PC-9 (cell line): ENCODE measurements around the gene AFAP1L2. TPM values are rescaled to one million over a fixed set of nuclear protein-coding genes. Genes with fewer than 3 reads are reported as not detected.

Experiments
- BruUV-seq: library from RNA; stranded (reverse); fragments of 400-500 nt; replicated peaks from 2 replicates; lab custom pipeline; 2021; lab: Mats Ljungman, UMichigan
- CTCF ChIA-PET: fragments of 300-600 bp; sonication (Branson Sonifier 250); formaldehyde crosslinking; loops from one replicate; lab custom pipeline; 2022; ENCODE audit warnings: antibody characterized with exemption; lab: Charles Lee
- POLR2A ChIA-PET: fragments of 300-600 bp; sonication (Branson Sonifier 250); formaldehyde crosslinking; loops from one replicate; lab custom pipeline; 2022; ENCODE audit warnings: antibody characterized with exemption; ENCODE audit not compliant: unreplicated experiment; lab: Charles Lee
- DNase-seq, 2 experiments: peaks; one replicate each; pipeline versions ENCODE4 v3.0.0 to v3.0.0-alpha.2; 2015 to 2022; ENCODE audit warnings: mixed read lengths in 1 of 2
- H2AFZ ChIP-seq: fragments of 200-600 bp; sonication (generic); 2 replicates; pipeline ENCODE4 v1.8.1; 2017; ENCODE audit warnings: antibody characterized with exemption
- H3F3A ChIP-seq: fragments of 200-600 bp; sonication (generic); 2 replicates; pipeline ENCODE4 v1.8.1; 2017; ENCODE audit warnings: antibody characterized with exemption, mild to moderate bottlenecking, low read depth; ENCODE audit not compliant: insufficient read depth
- H3K27ac ChIP-seq: fragments of 200-600 bp; sonication (generic); 2 replicates; pipeline ENCODE4 v1.6.1; 2016; ENCODE audit warnings: mixed run types
- H3K27me3 ChIP-seq: fragments of 200-600 bp; sonication (generic); 2 replicates; pipeline ENCODE4 v1.6.1; 2016; ENCODE audit warnings: low read depth, mixed run types; ENCODE audit not compliant: insufficient read depth
- H3K36me3 ChIP-seq: fragments of 200-600 bp; sonication (generic); 2 replicates; pipeline ENCODE4 v1.6.1; 2016; ENCODE audit warnings: low read depth, mixed run types
- H3K4me1 ChIP-seq: fragments of 200-600 bp; sonication (generic); replicated peaks from 2 replicates; pipeline ENCODE4 v1.6.1; 2016; ENCODE audit warnings: mixed run types; ENCODE audit not compliant: insufficient read depth
- H3K4me2 ChIP-seq: fragments of 200-600 bp; sonication (generic); 2 replicates; pipeline ENCODE4 v1.6.1; 2017; ENCODE audit warnings: mixed run types
- H3K4me3 ChIP-seq: fragments of 200-600 bp; sonication (generic); 2 replicates; pipeline ENCODE4 v1.6.1; 2016; ENCODE audit warnings: mixed run types
- H3K79me2 ChIP-seq: fragments of 200-600 bp; sonication (generic); 2 replicates; pipeline ENCODE4 v1.6.1; 2017; ENCODE audit warnings: low read depth, mixed run types
- H3K9me2 ChIP-seq: fragments of 200-600 bp; sonication (generic); 2 replicates; pipeline ENCODE4 v1.8.1; 2017; ENCODE audit warnings: mild to moderate bottlenecking; ENCODE audit not compliant: insufficient read depth
- H3K9me3 ChIP-seq: fragments of 200-600 bp; sonication (generic); 2 replicates; pipeline ENCODE4 v1.8.1; 2016; ENCODE audit warnings: low read depth; ENCODE audit not compliant: insufficient read depth
- H4K20me1 ChIP-seq: fragments of 200-600 bp; sonication (generic); 2 replicates; pipeline ENCODE4 v1.8.1; 2017; ENCODE audit not compliant: insufficient read depth
- EZH2 ChIP-seq: fragments of 200-600 bp; sonication (generic); IDR thresholded peaks from 2 replicates; pipeline ENCODE4 v1.8.0; 2017; ENCODE audit warnings: antibody characterized with exemption, low read depth
- intact Hi-C: fragments of 100-400 bp; cut with micrococcal nuclease; formaldehyde crosslinking; loops from one replicate; pipeline ENCODE4 v1.10.0; 2022; ENCODE audit not compliant: unreplicated experiment
- total RNA-seq: library from RNA; stranded (reverse); gene quantifications from 2 replicates; pipeline ENCODE4 v1.2.3, GENCODE V29; 2021
- TF ChIP-seq, protein P1 (sequence below): fragments of 200-600 bp; sonication (generic); conservative IDR thresholded peaks from 2 replicates; pipeline ENCODE4 v1.6.1; 2017; ENCODE audit warnings: mixed run types, antibody characterized with exemption, mild to moderate bottlenecking, moderate library complexity

AFAP1L2 gene
- total RNA-seq, 1 experiment from 2014 or later: 35.4 TPM

GRCh38 chr10:114279289-114279688, 125.0 kb downstream of the AFAP1L2 start:
- Histone ChIP-seq H3K36me3 (no peaks in the 10 kb centered on the region), H3K79me2 (no peaks in the 10 kb centered on the region), H3K4me2 (no peak overlapping the region), H2AFZ (no peak overlapping the region), H3K4me1 (peaks cover 10% of the 10 kb centered on the region), H3K9me2 (no peaks in the 10 kb centered on the region), H3F3A (peaks cover 5% of the 10 kb centered on the region; the same call in 1 of the 2 replicates), H3K27me3 (no peaks in the 10 kb centered on the region), H3K27ac (no peak overlapping the region), H3K9me3 (no peaks in the 10 kb centered on the region), H4K20me1 (no peaks in the 10 kb centered on the region), H3K4me3 (no peak overlapping the region)
- intact Hi-C loops: loop anchor here (10.0 kb wide), 1 partner anchor 104 kb away; the partner anchor contains the start of genes CCDC186 and TDRD1
- CTCF ChIA-PET: no interaction called here
- no peak for DNase-seq
- TF ChIP-seq EZH2: no peak
- TF ChIP-seq, protein P1, sequence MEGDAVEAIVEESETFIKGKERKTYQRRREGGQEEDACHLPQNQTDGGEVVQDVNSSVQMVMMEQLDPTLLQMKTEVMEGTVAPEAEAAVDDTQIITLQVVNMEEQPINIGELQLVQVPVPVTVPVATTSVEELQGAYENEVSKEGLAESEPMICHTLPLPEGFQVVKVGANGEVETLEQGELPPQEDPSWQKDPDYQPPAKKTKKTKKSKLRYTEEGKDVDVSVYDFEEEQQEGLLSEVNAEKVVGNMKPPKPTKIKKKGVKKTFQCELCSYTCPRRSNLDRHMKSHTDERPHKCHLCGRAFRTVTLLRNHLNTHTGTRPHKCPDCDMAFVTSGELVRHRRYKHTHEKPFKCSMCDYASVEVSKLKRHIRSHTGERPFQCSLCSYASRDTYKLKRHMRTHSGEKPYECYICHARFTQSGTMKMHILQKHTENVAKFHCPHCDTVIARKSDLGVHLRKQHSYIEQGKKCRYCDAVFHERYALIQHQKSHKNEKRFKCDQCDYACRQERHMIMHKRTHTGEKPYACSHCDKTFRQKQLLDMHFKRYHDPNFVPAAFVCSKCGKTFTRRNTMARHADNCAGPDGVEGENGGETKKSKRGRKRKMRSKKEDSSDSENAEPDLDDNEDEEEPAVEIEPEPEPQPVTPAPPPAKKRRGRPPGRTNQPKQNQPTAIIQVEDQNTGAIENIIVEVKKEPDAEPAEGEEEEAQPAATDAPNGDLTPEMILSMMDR: no peak
- no TSS peak for BruUV-seq
- POLR2A ChIA-PET: no interaction called here

DNA sequence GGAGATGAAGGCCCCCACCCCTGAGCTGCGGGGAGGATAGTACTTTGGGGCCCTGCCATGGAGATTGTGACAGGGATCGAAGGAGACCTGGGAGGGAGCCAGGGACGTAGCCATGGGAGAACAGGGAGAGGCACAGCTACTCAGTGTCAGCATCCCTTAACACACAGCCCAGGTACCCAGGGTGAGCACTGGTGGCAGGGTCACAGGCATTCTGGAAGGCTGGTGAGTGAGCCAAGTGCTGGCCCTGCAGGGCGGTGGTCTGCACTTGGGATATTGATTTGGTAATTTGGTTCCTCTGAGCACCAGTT, 125.5 kb downstream of the AFAP1L2 start:
- no TSS peak for BruUV-seq
- H3K27ac ChIP-seq: no peak overlapping the region
- H3K4me1 ChIP-seq: peaks cover 10% of the 10 kb centered on the region
- no peaks in the 10 kb centered on the region for H3K79me2 ChIP-seq
- H2AFZ ChIP-seq: no peak overlapping the region
- POLR2A ChIA-PET: no interaction called here
- no peaks in the 10 kb centered on the region for H3K9me3 ChIP-seq
- no peak for DNase-seq
- H4K20me1 ChIP-seq: no peaks in the 10 kb centered on the region
- H3K27me3 ChIP-seq: no peaks in the 10 kb centered on the region
- intact Hi-C loops: loop anchor here (10.0 kb wide), 1 partner anchor 104 kb away; the partner anchor contains the start of genes CCDC186 and TDRD1
- TF ChIP-seq EZH2: no peak
- TF ChIP-seq, protein P1: no peak
- H3K4me3 ChIP-seq: no peak overlapping the region
- CTCF ChIA-PET: no interaction called here
- peaks cover 5% of the 10 kb centered on the region; the same call in 1 of the 2 replicates for H3F3A ChIP-seq
- no peaks in the 10 kb centered on the region for H3K9me2 ChIP-seq
- no peak overlapping the region for H3K4me2 ChIP-seq
- no peaks in the 10 kb centered on the region for H3K36me3 ChIP-seq

- no peak overlapping the region for H3K27ac ChIP-seq
- no peak for DNase-seq
- intact Hi-C loops: loop anchor here (10.0 kb wide), 1 partner anchor 104 kb away; the partner anchor contains the start of genes CCDC186 and TDRD1
- H3K9me2 ChIP-seq: no peaks in the 10 kb centered on the region
- BruUV-seq: no TSS peak
- CTCF ChIA-PET: no interaction called here
- no peaks in the 10 kb centered on the region for H3K36me3 ChIP-seq
- TF ChIP-seq, protein P1: no peak
- no peak for TF ChIP-seq EZH2
- H4K20me1 ChIP-seq: no peaks in the 10 kb centered on the region
- H3K79me2 ChIP-seq: no peaks in the 10 kb centered on the region
- peaks cover 5% of the 10 kb centered on the region; the same call in 1 of the 2 replicates for H3F3A ChIP-seq
- H3K4me2 ChIP-seq: no peak overlapping the region
- H2AFZ ChIP-seq: no peak overlapping the region
- POLR2A ChIA-PET: no interaction called here
- no peak overlapping the region for H3K4me3 ChIP-seq
- H3K9me3 ChIP-seq: no peaks in the 10 kb centered on the region
- peaks cover 10% of the 10 kb centered on the region for H3K4me1 ChIP-seq
- H3K27me3 ChIP-seq: no peaks in the 10 kb centered on the region
Observed at GRCh38 chr10:114278140-114278883, 126.0 kb downstream of the AFAP1L2 start.
